Measurements from ENCODE around the gene NPHP1. TPM values are rescaled to one million over a fixed set of nuclear protein-coding genes. Genes with fewer than 3 reads are reported as not detected.
"Not testable (repeated sequence)": the region's sequence is repeated elsewhere in the genome, so short reads cannot be mapped to it uniquely, and the experiment has no call there.

Gene NPHP1
- total and polyA plus RNA-seq, 12 donors = 2.4 to 14.2 (median 5.9) TPM

DNA sequence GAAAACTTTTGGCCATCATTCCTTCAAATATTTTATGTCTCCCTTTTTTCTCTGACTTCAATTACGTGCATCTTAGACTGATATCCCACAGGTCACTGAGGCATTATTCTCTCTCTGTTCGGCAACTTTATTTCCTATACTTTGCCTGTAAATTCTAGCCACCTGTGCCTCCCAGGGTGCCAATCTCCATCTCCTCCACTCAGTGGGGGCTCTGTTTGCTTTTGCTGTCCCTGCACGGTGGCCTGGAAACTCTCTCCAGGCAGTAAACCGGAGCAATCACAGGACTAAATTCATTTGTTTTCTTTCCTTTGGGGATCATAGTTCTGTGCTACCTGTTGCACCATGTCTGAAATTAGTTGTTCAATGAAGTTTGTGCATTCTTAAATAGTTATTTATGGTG, 17.1 kb upstream of the NPHP1 start:
- TF ChIP-seq, protein P1, sequence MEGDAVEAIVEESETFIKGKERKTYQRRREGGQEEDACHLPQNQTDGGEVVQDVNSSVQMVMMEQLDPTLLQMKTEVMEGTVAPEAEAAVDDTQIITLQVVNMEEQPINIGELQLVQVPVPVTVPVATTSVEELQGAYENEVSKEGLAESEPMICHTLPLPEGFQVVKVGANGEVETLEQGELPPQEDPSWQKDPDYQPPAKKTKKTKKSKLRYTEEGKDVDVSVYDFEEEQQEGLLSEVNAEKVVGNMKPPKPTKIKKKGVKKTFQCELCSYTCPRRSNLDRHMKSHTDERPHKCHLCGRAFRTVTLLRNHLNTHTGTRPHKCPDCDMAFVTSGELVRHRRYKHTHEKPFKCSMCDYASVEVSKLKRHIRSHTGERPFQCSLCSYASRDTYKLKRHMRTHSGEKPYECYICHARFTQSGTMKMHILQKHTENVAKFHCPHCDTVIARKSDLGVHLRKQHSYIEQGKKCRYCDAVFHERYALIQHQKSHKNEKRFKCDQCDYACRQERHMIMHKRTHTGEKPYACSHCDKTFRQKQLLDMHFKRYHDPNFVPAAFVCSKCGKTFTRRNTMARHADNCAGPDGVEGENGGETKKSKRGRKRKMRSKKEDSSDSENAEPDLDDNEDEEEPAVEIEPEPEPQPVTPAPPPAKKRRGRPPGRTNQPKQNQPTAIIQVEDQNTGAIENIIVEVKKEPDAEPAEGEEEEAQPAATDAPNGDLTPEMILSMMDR (IDR thresholded peaks at IDR 0.05) = no peak
- TF ChIP-seq POLR2A (IDR thresholded peaks at IDR 0.05) = no peak
- Histone ChIP-seq H3K36me3 (replicated peaks in 1 of 2) (no peaks in the 10 kb centered on the region), H3K27me3 (peaks cover 24% of the 10 kb centered on the region), H3K4me3 (no peak overlapping the region), H3K4me1 (replicated peaks in 1 of 2) (no peaks in the 10 kb centered on the region), H3K27ac (no peak overlapping the region), H3K9me3 (replicated peaks in 1 of 3) (no peaks in the 10 kb centered on the region)
- DNase-seq = no peak
- intact Hi-C loops (cut with DNase I) = no loop called here
- 55 to 67% (median 63%) methylated on average over 4 of the region's 4 CpGs for WGBS, 4 donors

DNA sequence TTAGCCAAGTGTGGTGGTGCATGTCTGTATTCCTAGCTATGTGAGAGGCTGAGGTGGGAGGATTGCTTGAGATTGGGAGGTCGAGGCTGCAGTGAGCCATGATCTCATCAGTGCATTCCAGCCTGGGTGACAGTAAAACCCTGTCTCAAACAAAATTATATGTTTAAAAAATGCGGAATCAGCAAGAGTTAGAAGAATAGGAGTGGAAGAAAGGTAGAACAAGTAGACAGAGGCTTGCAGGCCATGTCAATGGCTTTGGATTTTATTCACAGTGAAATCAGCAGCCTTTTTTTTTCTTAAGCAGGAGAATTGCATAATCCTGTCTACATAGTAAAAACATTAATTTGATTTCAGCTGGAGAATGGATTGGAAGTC, 15.4 kb upstream of the NPHP1 start:
- TF ChIP-seq POLR2A (IDR thresholded peaks at IDR 0.05) = no peak
- TF ChIP-seq, protein P1 (IDR thresholded peaks at IDR 0.05) = no peak
- H3K27ac ChIP-seq = no peak overlapping the region
- no peaks in the 10 kb centered on the region for H3K9me3 ChIP-seq (replicated peaks in 1 of 3)
- H3K4me3 ChIP-seq = no peak overlapping the region
- whole genome bisulfite sequencing, 4 donors = 71 to 81% (median 72%) methylated on average over 2 of the region's 2 CpGs
- no peak for DNase-seq
- no peaks in the 10 kb centered on the region for H3K36me3 ChIP-seq (replicated peaks in 1 of 2)
- peaks cover 16% of the 10 kb centered on the region for H3K27me3 ChIP-seq
- intact Hi-C loops (cut with DNase I) = no loop called here
- no peaks in the 10 kb centered on the region for H3K4me1 ChIP-seq (replicated peaks in 1 of 2)

DNA sequence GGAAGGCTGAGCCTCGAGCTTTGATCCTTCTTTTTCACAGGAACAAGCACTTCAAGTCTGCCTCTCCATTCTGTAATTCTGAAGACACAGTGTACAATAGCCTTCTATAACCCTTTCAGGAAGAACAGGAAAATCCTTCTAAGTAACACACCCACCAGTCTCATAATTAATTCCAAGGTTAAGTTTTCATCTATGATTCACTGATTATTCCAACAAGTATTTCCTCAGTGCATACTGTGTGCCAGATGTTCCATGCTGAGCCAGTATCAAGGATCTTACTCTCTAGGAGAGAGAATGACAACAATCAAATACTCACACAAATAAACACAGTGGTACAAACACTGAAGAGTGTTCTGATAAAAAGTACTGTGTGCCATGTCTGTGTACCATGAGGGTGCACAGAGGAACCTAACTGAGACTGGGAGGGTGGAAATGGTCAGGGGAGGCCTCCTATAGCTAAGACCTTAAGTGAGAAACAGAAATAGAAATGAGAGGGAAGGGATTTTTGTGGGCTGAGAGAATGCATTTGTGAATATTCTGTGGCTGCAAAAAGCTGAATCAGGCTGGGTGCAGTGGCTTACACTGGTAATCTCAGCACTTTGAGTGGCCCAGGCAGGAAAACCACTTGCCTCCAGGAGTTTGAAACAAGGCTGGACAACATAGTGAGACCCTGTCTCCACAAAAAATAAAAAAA, 14.8 kb upstream of the NPHP1 start:
- H3K27ac ChIP-seq = no peak overlapping the region
- intact Hi-C loops (cut with DNase I) = no loop called here
- H3K4me3 ChIP-seq = no peak overlapping the region
- no peaks in the 10 kb centered on the region for H3K36me3 ChIP-seq (replicated peaks in 1 of 2)
- TF ChIP-seq POLR2A (IDR thresholded peaks at IDR 0.05) = no peak
- TF ChIP-seq, protein P1 (IDR thresholded peaks at IDR 0.05) = no peak
- no peak for DNase-seq
- H3K9me3 ChIP-seq (replicated peaks in 1 of 3) = no peaks in the 10 kb centered on the region
- no peaks in the 10 kb centered on the region for H3K4me1 ChIP-seq (replicated peaks in 1 of 2)
- H3K27me3 ChIP-seq = peaks cover 12% of the 10 kb centered on the region
- whole genome bisulfite sequencing, 4 donors = 20 to 45% (median 35%) methylated on average over 1 of the region's 1 CpG

DNA sequence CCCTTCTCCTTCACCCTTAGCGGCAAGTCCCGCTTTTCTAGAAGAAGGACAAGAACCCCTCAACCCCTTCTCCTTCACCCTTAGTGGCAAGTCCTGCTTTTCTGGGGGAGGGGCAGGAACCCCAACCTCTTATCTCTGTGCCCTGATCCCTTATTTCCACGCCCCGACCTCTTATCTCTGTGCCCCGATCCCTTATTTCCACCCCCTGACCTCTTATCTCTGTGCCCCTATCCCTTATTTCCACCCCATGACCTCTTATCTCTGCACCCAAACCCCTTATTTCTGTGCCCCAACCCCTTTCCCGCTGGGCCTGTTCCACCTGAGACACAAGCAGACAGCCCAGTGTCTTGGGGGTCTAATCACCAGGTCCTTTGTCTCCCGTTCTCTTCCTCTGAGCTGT, 14.1 kb upstream of the NPHP1 start:
- H3K4me3 ChIP-seq; H3K9me3 ChIP-seq (replicated peaks in 1 of 3); DNase-seq; H3K36me3 ChIP-seq (replicated peaks in 1 of 2); H3K27ac ChIP-seq; intact Hi-C loops (cut with DNase I); H3K4me1 ChIP-seq (replicated peaks in 1 of 2); H3K27me3 ChIP-seq: not testable (repeated sequence)
- 77 to 85% (median 81%) methylated on average over 7 of the region's 7 CpGs for WGBS, 4 donors

DNA sequence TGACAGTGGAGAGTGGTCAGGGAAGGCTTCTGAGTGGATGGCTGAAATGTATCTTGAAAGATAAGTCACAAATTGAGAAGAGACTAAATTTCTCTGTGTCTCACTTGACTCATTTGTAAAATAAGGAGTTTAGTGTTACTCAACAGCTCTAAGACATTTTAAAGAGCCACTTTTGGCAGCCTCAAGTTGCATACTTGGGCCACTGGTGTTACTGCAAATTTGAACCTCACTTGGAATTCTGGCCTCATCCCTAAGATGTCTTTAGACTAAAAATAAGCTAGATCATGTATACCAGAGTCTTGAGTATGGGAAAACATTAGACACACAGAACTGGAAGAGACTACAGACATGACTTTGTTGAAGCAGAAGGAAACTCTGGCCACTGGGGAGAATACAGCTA, 12.0 kb upstream of the NPHP1 start:
- Histone ChIP-seq H3K27me3 (no peaks in the 10 kb centered on the region), H3K27ac (no peak overlapping the region), H3K4me3 (no peak overlapping the region), H3K4me1 (replicated peaks in 1 of 2) (no peaks in the 10 kb centered on the region), H3K9me3 (replicated peaks in 1 of 3) (no peaks in the 10 kb centered on the region), H3K36me3 (replicated peaks in 1 of 2) (no peaks in the 10 kb centered on the region)
- intact Hi-C loops (cut with DNase I) = no loop called here
- TF ChIP-seq, protein P1 (IDR thresholded peaks at IDR 0.05) = no peak
- TF ChIP-seq POLR2A (IDR thresholded peaks at IDR 0.05) = no peak
- no peak for DNase-seq
